ENCODE measurements around the gene JMJD1C.

The JMJD1C gene

DNA sequence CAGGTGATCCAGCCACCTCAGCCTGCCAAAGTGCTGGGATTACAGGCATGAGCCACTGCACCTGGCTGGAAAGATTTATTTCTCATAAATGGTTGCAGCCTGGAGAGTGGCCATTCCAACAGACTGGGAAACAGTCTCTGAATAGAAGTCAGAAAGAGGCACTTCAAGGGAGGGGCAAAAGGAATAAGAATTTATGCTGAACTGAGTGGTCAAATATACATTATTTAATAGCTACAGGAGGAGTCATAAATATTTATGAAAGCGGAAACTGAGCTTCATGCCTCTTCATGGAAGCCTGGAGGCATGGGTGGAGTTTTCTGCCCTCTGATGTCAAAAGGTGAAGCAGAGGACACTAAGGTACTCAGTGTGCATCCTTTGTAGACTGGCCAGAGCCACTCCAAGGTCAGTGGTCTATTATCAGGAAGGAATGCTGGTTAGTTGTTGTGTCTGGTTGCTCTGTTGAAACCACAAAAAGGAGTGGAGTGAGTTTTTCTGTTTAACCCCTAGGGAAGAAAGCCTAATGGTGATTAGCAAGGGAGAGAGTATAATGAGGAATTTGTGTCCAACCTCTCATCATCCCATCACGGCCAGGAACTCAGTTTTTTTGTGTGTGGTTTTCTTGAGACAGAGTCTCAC is 341.9 kb downstream of the JMJD1C start:
- no peak for DNase-seq (ENCODE audit: low read depth)
- TF ChIP-seq, protein P1, sequence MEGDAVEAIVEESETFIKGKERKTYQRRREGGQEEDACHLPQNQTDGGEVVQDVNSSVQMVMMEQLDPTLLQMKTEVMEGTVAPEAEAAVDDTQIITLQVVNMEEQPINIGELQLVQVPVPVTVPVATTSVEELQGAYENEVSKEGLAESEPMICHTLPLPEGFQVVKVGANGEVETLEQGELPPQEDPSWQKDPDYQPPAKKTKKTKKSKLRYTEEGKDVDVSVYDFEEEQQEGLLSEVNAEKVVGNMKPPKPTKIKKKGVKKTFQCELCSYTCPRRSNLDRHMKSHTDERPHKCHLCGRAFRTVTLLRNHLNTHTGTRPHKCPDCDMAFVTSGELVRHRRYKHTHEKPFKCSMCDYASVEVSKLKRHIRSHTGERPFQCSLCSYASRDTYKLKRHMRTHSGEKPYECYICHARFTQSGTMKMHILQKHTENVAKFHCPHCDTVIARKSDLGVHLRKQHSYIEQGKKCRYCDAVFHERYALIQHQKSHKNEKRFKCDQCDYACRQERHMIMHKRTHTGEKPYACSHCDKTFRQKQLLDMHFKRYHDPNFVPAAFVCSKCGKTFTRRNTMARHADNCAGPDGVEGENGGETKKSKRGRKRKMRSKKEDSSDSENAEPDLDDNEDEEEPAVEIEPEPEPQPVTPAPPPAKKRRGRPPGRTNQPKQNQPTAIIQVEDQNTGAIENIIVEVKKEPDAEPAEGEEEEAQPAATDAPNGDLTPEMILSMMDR (IDR thresholded peaks at IDR 0.05; ENCODE audit: control insufficient read depth, extremely low read depth, insufficient read depth), result no peak
- H3K4me3 ChIP-seq (ENCODE audit: low read depth, low read length), result no peak overlapping the region

DNA sequence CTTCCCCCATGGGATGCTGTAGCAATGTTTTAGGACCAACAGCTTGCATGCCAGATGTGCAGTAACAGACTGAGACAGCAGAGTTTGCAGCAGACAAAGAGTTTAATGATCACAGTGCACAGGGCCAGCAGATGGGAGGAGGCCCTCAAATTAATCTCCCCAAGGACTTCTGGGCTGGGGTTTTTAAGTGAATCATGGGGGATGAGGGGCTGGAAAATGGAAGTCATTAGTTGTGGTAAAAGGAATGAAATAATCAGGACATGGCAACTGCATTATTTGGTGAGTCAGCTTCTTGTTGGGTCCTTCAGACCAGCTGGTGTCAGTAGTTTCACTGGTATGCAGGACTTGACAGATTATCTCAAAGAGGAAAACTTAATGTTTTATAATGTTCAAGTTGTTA is 345.2 kb downstream of the JMJD1C start:
- TF ChIP-seq, protein P1 (IDR thresholded peaks at IDR 0.05; ENCODE audit: control insufficient read depth, extremely low read depth, insufficient read depth), result no peak
- no peak overlapping the region for H3K4me3 ChIP-seq (ENCODE audit: low read depth, low read length)
- no peak for DNase-seq (ENCODE audit: low read depth)

- no peak overlapping the region for H3K4me3 ChIP-seq (ENCODE audit: low read depth, low read length)
- DNase-seq (ENCODE audit: low read depth), result no peak
- TF ChIP-seq, protein P1 (IDR thresholded peaks at IDR 0.05; ENCODE audit: control insufficient read depth, extremely low read depth, insufficient read depth), result no peak
Observed at GRCh38 chr10:63119041-63119440, 346.7 kb downstream of the JMJD1C start.

Data from LNCaP clone FGC (cell line).